Measurements from ENCODE around the gene SMURF1. TPM values are rescaled to one million over a fixed set of nuclear protein-coding genes. Genes with fewer than 3 reads are reported as not detected.

SMURF1 gene
- total and polyA plus RNA-seq, 2 of the 8 experiments (the other 6 are each of a cell fraction or from before 2014, with no cell fraction given): 9.6 to 24.5 TPM

GRCh38 chr7:99177165-99177564 lies 33.3 kb upstream of the SMURF1 start (continued):
- TF ChIP-seq CTCF (IDR thresholded peaks at IDR 0.05; ENCODE audit: control extremely low read depth in 1 of 3, insufficient read depth in 1 of 3, low read depth in 1 of 3, low read length in 3 of 3): no peak
- TF ChIP-seq E2F6 (IDR thresholded peaks at IDR 0.05): no peak
- TF ChIP-seq CTBP2 (IDR thresholded peaks at IDR 0.05; ENCODE audit: borderline replicate concordance, insufficient read depth, insufficient read length, low read length): no peak
- no peak for TF ChIP-seq ATF3 (IDR thresholded peaks at IDR 0.05; ENCODE audit: insufficient read depth, low read depth, low read length)

All from H1 (cell line).